HepG2 (cell line): ENCODE data around the gene MMP24OS. TPM values are rescaled to one million over a fixed set of nuclear protein-coding genes. Genes with fewer than 3 reads are reported as not detected.

Experiments used
- BHLHE40 ChIP-seq: IDR thresholded peaks from 2 replicates; pipeline ENCODE4 v1.6.1; 2011; ENCODE audit warnings: low read length, improper control_type of control experiment
- BORCS8-MEF2B ChIP-seq: sonication (generic); formaldehyde crosslinking; IDR thresholded peaks from 2 replicates; pipeline ENCODE4 v1.8.0; 2022; ENCODE audit warnings: mild to moderate bottlenecking, missing genetic modification reagents
- CENPBD1 ChIP-seq: sonication (generic); formaldehyde crosslinking; IDR thresholded peaks from 2 replicates; pipeline ENCODE4 v1.8.0; 2022; ENCODE audit warnings: missing genetic modification reagents, low read depth, mild to moderate bottlenecking, borderline replicate concordance
- CREM ChIP-seq, 2 experiments: sonication (generic) in 1 of 2; formaldehyde crosslinking in 1 of 2; IDR thresholded peaks; 2 replicates each; pipeline versions ENCODE4 v1.4.0 to v1.6.1; 2016 to 2020; ENCODE audit warnings: antibody characterized with exemption in 1 of 2, mild to moderate bottlenecking in 1 of 2, missing genetic modification reagents in 1 of 2
- EED ChIP-seq: sonication (generic); formaldehyde crosslinking; IDR thresholded peaks from 2 replicates; pipeline ENCODE4 v1.5.0; 2020; ENCODE audit warnings: mild to moderate bottlenecking, missing genetic modification reagents
- ELF3 ChIP-seq: IDR thresholded peaks from 2 replicates; pipeline ENCODE4 v1.6.1; 2016; ENCODE audit warnings: missing genetic modification reagents, missing compliant biosample characterization
- FLYWCH1 ChIP-seq: sonication (generic); formaldehyde crosslinking; IDR thresholded peaks from 2 replicates; pipeline ENCODE4 v1.8.1; 2023; ENCODE audit warnings: mild to moderate bottlenecking, missing genetic modification reagents
- HES4 ChIP-seq: sonication (generic); formaldehyde crosslinking; IDR thresholded peaks from 2 replicates; pipeline ENCODE4 v1.9.0; 2021; ENCODE audit warnings: mild to moderate bottlenecking, missing genetic modification reagents, borderline replicate concordance
- HINFP ChIP-seq: sonication (generic); formaldehyde crosslinking; IDR thresholded peaks from 2 replicates; pipeline ENCODE4 v1.4.0; 2020; ENCODE audit warnings: low read depth, mild to moderate bottlenecking, missing genetic modification reagents
- HMG20B ChIP-seq: conservative IDR thresholded peaks from 2 replicates; pipeline ENCODE4 v1.6.1; 2016; ENCODE audit warnings: missing genetic modification reagents, missing compliant biosample characterization
- HOXA5 ChIP-seq: sonication (generic); formaldehyde crosslinking; IDR thresholded peaks from 2 replicates; pipeline ENCODE4 v1.4.0; 2020; ENCODE audit warnings: missing genetic modification reagents
- KAT7 ChIP-seq: IDR thresholded peaks from 2 replicates; pipeline ENCODE4 v1.6.1; 2018; ENCODE audit warnings: borderline replicate concordance, missing compliant biosample characterization
- KLF11 ChIP-seq: IDR thresholded peaks from 2 replicates; pipeline ENCODE4 v1.6.1; 2016; ENCODE audit warnings: missing compliant biosample characterization
- MIXL1 ChIP-seq: IDR thresholded peaks from 2 replicates; pipeline ENCODE4 v1.6.1; 2016
- MTA3 ChIP-seq: sonication (generic); formaldehyde crosslinking; IDR thresholded peaks from 2 replicates; pipeline ENCODE4 v1.4.0; 2020; ENCODE audit warnings: missing genetic modification reagents
- NFYC ChIP-seq: IDR thresholded peaks from 2 replicates; pipeline ENCODE4 v1.6.1; 2016; ENCODE audit warnings: missing genetic modification reagents, missing compliant biosample characterization
- NR2F6 ChIP-seq, 2 experiments: IDR thresholded peaks; 2 replicates each; pipeline ENCODE4 v1.6.1; 2016; ENCODE audit warnings: antibody characterized with exemption in 1 of 2, mild to moderate bottlenecking in 1 of 2
- PAF1 ChIP-seq: IDR thresholded peaks from 2 replicates; pipeline ENCODE4 v1.6.1; 2016; ENCODE audit warnings: missing genetic modification reagents, missing compliant biosample characterization
- RFX1 ChIP-seq: fragments of 450-650 bp; IDR thresholded peaks from 2 replicates; pipeline ENCODE4 v1.6.1; 2017
- RFXAP ChIP-seq: sonication (generic); formaldehyde crosslinking; IDR thresholded peaks from 2 replicates; pipeline ENCODE4 v1.4.0; 2020; ENCODE audit warnings: missing genetic modification reagents, borderline replicate concordance
- SNAPC2 ChIP-seq: sonication (generic); formaldehyde crosslinking; IDR thresholded peaks from 2 replicates; pipeline ENCODE4 v1.8.1; 2022; ENCODE audit warnings: mild to moderate bottlenecking, missing genetic modification reagents
- SP4 ChIP-seq: sonication (generic); formaldehyde crosslinking; IDR thresholded peaks from 2 replicates; pipeline ENCODE4 v1.8.1; 2023; ENCODE audit warnings: mild to moderate bottlenecking, missing genetic modification reagents
- SRY ChIP-seq: sonication (generic); formaldehyde crosslinking; IDR thresholded peaks from 2 replicates; pipeline ENCODE4 v1.8.0; 2022; ENCODE audit warnings: mild to moderate bottlenecking, missing genetic modification reagents
- TBX2 ChIP-seq: sonication (generic); formaldehyde crosslinking; IDR thresholded peaks from 2 replicates; pipeline ENCODE4 v1.5.0; 2020; ENCODE audit warnings: missing genetic modification reagents, mild to moderate bottlenecking, borderline replicate concordance
- TOPORS ChIP-seq: sonication (generic); formaldehyde crosslinking; IDR thresholded peaks from 2 replicates; pipeline ENCODE4 v1.8.0; 2023; ENCODE audit warnings: mild to moderate bottlenecking, missing genetic modification reagents
- ZFP36L1 ChIP-seq: sonication (generic); formaldehyde crosslinking; IDR thresholded peaks from 2 replicates; pipeline ENCODE4 v1.8.0; 2022; ENCODE audit warnings: mild to moderate bottlenecking, missing genetic modification reagents, moderate library complexity
- ZFYVE20 ChIP-seq: sonication (generic); formaldehyde crosslinking; IDR thresholded peaks from 2 replicates; pipeline ENCODE4 v1.8.0; 2023; ENCODE audit warnings: low read depth, mild to moderate bottlenecking, moderate library complexity, missing genetic modification reagents, borderline replicate concordance
- ZKSCAN5 ChIP-seq: sonication (generic); formaldehyde crosslinking; IDR thresholded peaks from 2 replicates; pipeline ENCODE4 v1.5.1; 2020; ENCODE audit warnings: mild to moderate bottlenecking, missing genetic modification reagents
- ZNF362 ChIP-seq: sonication (generic); formaldehyde crosslinking; IDR thresholded peaks from 2 replicates; pipeline ENCODE4 v1.4.0; 2020; ENCODE audit warnings: missing genetic modification reagents, mild to moderate bottlenecking, borderline replicate concordance
- ZNF597 ChIP-seq: sonication (generic); formaldehyde crosslinking; IDR thresholded peaks from 2 replicates; pipeline ENCODE4 v1.5.0; 2020; ENCODE audit warnings: missing genetic modification reagents
- ZNF7 ChIP-seq: IDR thresholded peaks from 2 replicates; pipeline ENCODE4 v1.6.1; 2016; ENCODE audit warnings: missing biosample characterization, missing genetic modification reagents
- ZNF773 ChIP-seq: sonication (generic); formaldehyde crosslinking; IDR thresholded peaks from 2 replicates; pipeline ENCODE4 v1.4.0; 2020; ENCODE audit warnings: missing genetic modification reagents, borderline replicate concordance
- polyA plus RNA-seq, 8 experiments: library from polyadenylated mRNA; depleted of rRNA in 3 of 8; stranded (reverse) in 7 of 8; unstranded in 1 of 8; fragments of >200 nt; fragmentation: Illumina TruSeq in 4 of 8; extraction: Trizol in 4 of 8; gene quantifications; 2 replicates each; pipeline versions ENCODE4 v1.2.1 to v1.2.3, GENCODE V29; 2011 to 2016; ENCODE audit warnings: low read depth in 4 of 8, missing spikeins in 1 of 8, mixed read lengths in 1 of 8; ENCODE audit not compliant: insufficient read depth in 1 of 8
- total RNA-seq, 5 experiments: library from RNA; depleted of rRNA; stranded (reverse); fragments of >200 nt; fragmentation: Illumina TruSeq; extraction: Trizol; gene quantifications; 2 replicates each; pipeline ENCODE4 v1.2.3, GENCODE V29; 2016; ENCODE audit warnings: low read depth in 1 of 5

The MMP24OS gene
- total and polyA plus RNA-seq, 2 of the 13 experiments (the other 11 are each of a cell fraction or from before 2014, with no cell fraction given): 6.0 to 8.5 TPM

DNA sequence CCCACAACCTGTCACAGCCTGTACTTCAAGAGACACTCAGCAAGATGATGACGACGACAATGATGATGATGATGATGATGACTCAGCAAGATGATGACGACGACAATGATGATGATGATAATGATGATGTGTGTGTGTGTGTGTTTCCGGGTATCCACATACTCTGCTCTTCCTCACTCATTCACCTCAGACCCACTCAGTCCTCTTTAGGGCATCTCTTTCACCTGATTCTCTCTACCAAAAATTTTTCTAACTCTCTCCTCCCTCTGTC, 7.8 kb upstream of the MMP24OS start (continued):
- no peak for TF ChIP-seq RFX1
- TF ChIP-seq HES4: no peak
- no peak for TF ChIP-seq SRY (CRISPR knock-in tag)
- TF ChIP-seq HINFP (CRISPR knock-in tag): no peak
- TF ChIP-seq SNAPC2 (CRISPR knock-in tag): no peak
- no peak for TF ChIP-seq PAF1 (CRISPR knock-in tag)
- TF ChIP-seq CREM (IDR thresholded peaks at IDR 0.05): peak; percentile 81
- TF ChIP-seq CREM (CRISPR knock-in tag; IDR thresholded peaks at IDR 0.05): no peak
- no peak for TF ChIP-seq BORCS8-MEF2B (CRISPR knock-in tag)
- no peak for TF ChIP-seq MTA3 (CRISPR knock-in tag)
- no peak for TF ChIP-seq EED (CRISPR knock-in tag)
- 0 out of 2 replicates have a peak, but pooled peaks have one; percentile 54 for TF ChIP-seq ELF3
- no peak for TF ChIP-seq FLYWCH1 (CRISPR knock-in tag)
- peak; percentile 29; the same call in 1 of the 2 replicates for TF ChIP-seq SP4 (CRISPR knock-in tag)
- no peak for TF ChIP-seq ZNF773 (CRISPR knock-in tag)
- TF ChIP-seq CENPBD1: no peak
- no peak for TF ChIP-seq TOPORS (CRISPR knock-in tag)
- no peak for TF ChIP-seq ZNF597 (CRISPR knock-in tag)
- TF ChIP-seq ZNF7 (CRISPR knock-in tag): no peak
- TF ChIP-seq KAT7 (CRISPR knock-in tag): peak; percentile 50; the same call in 1 of the 2 replicates
- TF ChIP-seq KLF11: no peak
- no peak for TF ChIP-seq BHLHE40
- TF ChIP-seq HMG20B (CRISPR knock-in tag): no peak
- no peak for TF ChIP-seq ZKSCAN5 (CRISPR knock-in tag)
- no peak for TF ChIP-seq HOXA5 (CRISPR knock-in tag)
- no peak for TF ChIP-seq NFYC (CRISPR knock-in tag)
- TF ChIP-seq ZFP36L1 (CRISPR knock-in tag): no peak
- TF ChIP-seq NR2F6 (IDR thresholded peaks at IDR 0.05): no peak
- TF ChIP-seq NR2F6 (CRISPR knock-in tag; IDR thresholded peaks at IDR 0.05): no peak
- no peak for TF ChIP-seq ZFYVE20
- no peak for TF ChIP-seq ZNF362 (CRISPR knock-in tag)
- no peak for TF ChIP-seq RFXAP
- no peak for TF ChIP-seq TBX2 (CRISPR knock-in tag)
- TF ChIP-seq MIXL1 (CRISPR knock-in tag): no peak
